Lower lobe of right lung (tissue), 2 donors: Measurements from ENCODE around the gene RHO. TPM values are rescaled to one million over a fixed set of nuclear protein-coding genes. Genes with fewer than 3 reads are reported as not detected.
"Not testable (repeated sequence)": the region's sequence is repeated elsewhere in the genome, so short reads cannot be mapped to it uniquely, and the experiment has no call there.

Source experiments
- ATAC-seq, 2 donors: fragments of 200-7000 bp; cut with Tn5 transposase; one replicate each; pipeline ENCODE4 v1.9.1; 2020 to 2022; ENCODE audit warnings: mild to moderate bottlenecking in 2 of 2, moderate library complexity in 2 of 2
- DNase-seq: peaks from one replicate; pipeline ENCODE4 v3.0.0-alpha.2; 2020
- H3K27ac ChIP-seq: fragments of 200-600 bp; one replicate; pipeline ENCODE4 v1.8.0; 2022
- H3K27me3 ChIP-seq: fragments of 200-600 bp; one replicate; pipeline ENCODE4 v1.8.0; 2022; ENCODE audit warnings: low read depth
- H3K36me3 ChIP-seq: fragments of 200-600 bp; one replicate; pipeline ENCODE4 v1.8.0; 2022; ENCODE audit warnings: mild to moderate bottlenecking
- H3K4me1 ChIP-seq: fragments of 200-600 bp; one replicate; pipeline ENCODE4 v1.8.0; 2022
- H3K4me3 ChIP-seq: fragments of 200-600 bp; one replicate; pipeline ENCODE4 v1.8.0; 2022; ENCODE audit warnings: mild to moderate bottlenecking
- H3K9me3 ChIP-seq: fragments of 200-600 bp; one replicate; pipeline ENCODE4 v1.8.0; 2022
- CTCF ChIP-seq: fragments of 200-600 bp; IDR thresholded peaks from one replicate; pipeline ENCODE4 v1.8.0; 2022; ENCODE audit warnings: antibody characterized with exemption, mild to moderate bottlenecking
- intact Hi-C: fragments of 100-400 bp; cut with DNase I; formaldehyde crosslinking; loops from one replicate; pipeline ENCODE4 v1.11.0; 2022
- total RNA-seq: library from RNA; stranded (reverse); fragmentation: NEBNext Ultra II Directional; extraction: Animal tissue kit (Norgen Biotek cat#: 25700); gene quantifications from one replicate; pipeline ENCODE4 v1.2.1, GENCODE V29; 2021
- donor health status: DM: no; HTN: yes; CAD: no; lungs with severe emphysema.

The RHO gene
- total RNA-seq, 1 donor from 2014 or later: not detected

- Histone ChIP-seq H3K27ac (no peak overlapping the region), H3K4me1 (peaks cover 30% of the 10 kb centered on the region), H3K4me3 (no peak overlapping the region), H3K9me3 (no peaks in the 10 kb centered on the region), H3K27me3 (no peaks in the 10 kb centered on the region), H3K36me3 (peaks cover 28% of the 10 kb centered on the region)
- intact Hi-C loops: no loop called here
- no peak for TF ChIP-seq CTCF
- ATAC-seq (no peak), DNase-seq (no peak)
Observed at GRCh38 chr3:129491794-129492193, 36.6 kb upstream of the RHO start.

DNA sequence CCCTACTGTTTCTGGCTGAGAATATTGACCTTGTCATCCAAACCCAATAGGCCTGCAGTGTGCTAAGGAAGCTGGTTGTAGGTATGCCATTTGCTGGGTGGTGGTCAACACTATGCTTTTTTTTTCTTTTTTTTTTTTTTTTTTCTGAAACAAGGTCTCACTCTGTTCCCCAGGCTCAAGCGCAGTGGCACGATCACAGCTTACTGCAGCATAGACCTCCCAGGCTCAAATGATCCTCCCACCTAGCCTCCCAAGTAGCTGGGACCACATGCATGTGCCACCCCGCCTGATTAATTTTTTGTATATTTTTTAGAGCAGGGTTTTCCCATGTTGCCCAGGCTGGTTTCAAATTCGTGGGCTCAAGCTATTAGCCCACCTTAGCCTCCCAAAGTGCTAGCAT, 35.7 kb upstream of the RHO start:
- Histone ChIP-seq H3K4me3 (no peak overlapping the region), H3K36me3 (peaks cover 28% of the 10 kb centered on the region), H3K4me1 (peaks cover 25% of the 10 kb centered on the region), H3K9me3 (no peaks in the 10 kb centered on the region), H3K27me3 (no peaks in the 10 kb centered on the region), H3K27ac (no peak overlapping the region)
- no peak for DNase-seq
- ATAC-seq: no peak
- intact Hi-C loops: no loop called here
- no peak for TF ChIP-seq CTCF

- TF ChIP-seq CTCF: no peak
- Histone ChIP-seq H3K9me3 (no peaks in the 10 kb centered on the region), H3K36me3 (peaks cover 28% of the 10 kb centered on the region), H3K27me3 (no peaks in the 10 kb centered on the region), H3K4me1 (peaks cover 29% of the 10 kb centered on the region), H3K27ac (no peak overlapping the region), H3K4me3 (no peak overlapping the region)
- intact Hi-C loops: no loop called here
- DNase-seq (no peak), ATAC-seq (no peak)
Observed at GRCh38 chr3:129493206-129493605, 35.2 kb upstream of the RHO start.

DNA sequence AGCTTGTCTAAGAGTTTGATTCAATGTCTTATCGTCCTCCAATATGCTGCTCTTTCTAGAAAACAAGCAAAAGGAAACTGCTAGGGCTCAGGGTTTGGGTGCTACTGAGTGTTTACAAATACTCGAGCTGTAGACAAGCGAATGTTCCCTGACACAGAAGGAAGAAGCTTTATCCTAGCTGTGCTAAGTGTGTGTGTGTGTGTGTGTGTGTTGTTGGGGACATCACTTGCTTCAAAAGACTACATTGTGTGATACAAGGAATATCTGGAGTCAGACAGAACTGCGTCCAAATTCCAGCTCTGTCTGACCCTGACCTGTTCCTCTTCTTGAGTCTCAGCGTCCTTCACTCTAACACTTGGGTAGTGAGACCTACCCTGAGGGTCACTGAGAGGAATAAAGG, 33.9 kb upstream of the RHO start:
- H3K27me3 ChIP-seq, H3K9me3 ChIP-seq, H3K4me3 ChIP-seq, intact Hi-C loops, DNase-seq, ATAC-seq: not testable (repeated sequence)
- peaks cover 37% of the 10 kb centered on the region for H3K4me1 ChIP-seq
- H3K36me3 ChIP-seq: peaks cover 28% of the 10 kb centered on the region
- H3K27ac ChIP-seq: peak overlapping the region; percentile 72

- Histone ChIP-seq H3K27ac (peak overlapping the region; percentile 72), H3K4me1 (peaks cover 44% of the 10 kb centered on the region), H3K36me3 (peaks cover 31% of the 10 kb centered on the region)
- intact Hi-C loops, ATAC-seq, H3K27me3 ChIP-seq, DNase-seq, H3K4me3 ChIP-seq, H3K9me3 ChIP-seq: not testable (repeated sequence)
Observed at GRCh38 chr3:129495006-129495639, 33.3 kb upstream of the RHO start.

GRCh38 chr3:129497876-129498275, 30.6 kb upstream of the RHO start:
- H3K4me1 ChIP-seq: peaks cover 49% of the 10 kb centered on the region
- DNase-seq, H3K9me3 ChIP-seq, H3K4me3 ChIP-seq, intact Hi-C loops, H3K27me3 ChIP-seq: not testable (repeated sequence)
- peaks cover 36% of the 10 kb centered on the region for H3K36me3 ChIP-seq
- peak overlapping the region; percentile 74 for H3K27ac ChIP-seq
- ATAC-seq: peak in 1 of 2 donors; percentile 5

DNA sequence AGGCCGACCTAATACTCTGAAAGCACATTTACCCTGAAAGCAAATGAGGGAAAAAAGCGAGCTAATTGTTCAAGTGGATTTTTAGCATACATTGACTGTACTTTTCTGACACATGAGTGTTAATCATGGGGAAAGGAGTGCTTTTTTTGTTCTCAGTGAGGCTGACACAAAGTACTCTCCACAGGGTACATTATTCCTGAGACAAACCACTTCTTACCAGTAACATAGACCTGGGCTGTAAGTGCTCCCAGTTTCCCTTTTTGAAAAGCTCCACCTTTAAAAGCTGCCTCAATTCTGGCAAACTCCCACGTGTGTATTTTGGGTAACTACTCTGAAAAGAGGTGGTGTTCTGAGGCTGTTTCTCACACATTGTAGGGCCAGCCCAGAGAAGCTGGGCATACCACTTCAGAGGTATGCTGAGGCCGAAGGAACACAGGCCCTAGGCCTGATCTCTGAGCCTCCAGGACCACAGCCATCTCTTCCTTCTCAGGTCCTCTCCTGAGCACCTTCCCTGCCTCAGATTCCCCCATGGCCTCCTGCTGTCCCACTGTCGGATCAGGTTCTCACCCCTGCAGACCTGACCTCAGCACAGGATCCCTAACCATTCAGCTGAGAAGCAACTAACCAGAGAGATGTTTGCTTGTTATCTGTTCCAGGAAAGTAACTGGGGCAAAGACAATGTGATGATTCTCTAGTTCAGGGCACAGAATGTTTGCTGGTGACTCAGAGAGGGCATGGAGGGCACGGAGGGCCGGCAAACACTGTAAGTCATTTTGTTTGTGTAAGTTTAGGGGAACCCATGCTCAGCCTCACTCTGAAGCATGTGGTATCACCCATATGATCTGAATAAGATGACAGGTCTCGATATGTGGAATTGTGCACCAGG, 29.6 kb upstream of the RHO start:
- H3K27me3 ChIP-seq, intact Hi-C loops, H3K4me3 ChIP-seq, DNase-seq, H3K9me3 ChIP-seq: not testable (repeated sequence)
- Histone ChIP-seq H3K36me3 (peaks cover 40% of the 10 kb centered on the region), H3K27ac (peak overlapping the region; percentile 74), H3K4me1 (peaks cover 43% of the 10 kb centered on the region)
- ATAC-seq: peak; percentile 29 to 71

DNA sequence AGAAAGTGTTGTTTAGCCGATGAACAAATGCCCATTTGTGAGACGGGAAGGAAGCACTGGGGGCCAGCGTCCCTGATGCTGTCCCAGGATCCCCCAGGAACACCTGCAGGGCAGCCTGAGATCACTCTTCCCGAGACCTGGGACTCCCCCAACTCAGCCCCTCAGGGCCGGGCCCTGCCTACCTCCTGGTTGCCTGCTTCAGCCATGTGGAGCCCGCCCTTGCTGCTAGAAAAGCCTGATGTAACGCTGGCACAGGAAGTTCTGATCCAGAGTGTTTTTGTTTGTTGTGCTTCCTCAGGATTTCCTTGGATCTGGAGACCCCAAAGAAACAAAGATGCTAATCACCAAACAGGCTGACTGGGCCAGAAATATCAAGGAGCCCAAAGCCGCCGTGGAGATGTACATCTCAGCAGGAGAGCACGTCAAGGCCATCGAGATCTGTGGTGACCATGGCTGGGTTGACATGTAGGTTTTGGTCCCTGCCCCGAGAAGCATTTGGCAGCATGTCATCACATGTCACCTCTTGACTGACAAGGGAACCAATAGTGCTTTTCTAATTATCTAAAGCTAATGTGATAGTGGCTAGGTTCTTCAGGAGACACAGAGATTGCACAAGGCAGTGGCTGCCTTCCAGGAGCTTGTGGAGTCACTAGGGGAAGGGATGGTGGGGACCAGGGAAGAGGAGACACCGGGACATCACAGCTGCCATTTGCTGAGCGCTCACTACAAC, 28.7 kb upstream of the RHO start:
- Histone ChIP-seq H3K27ac (peak overlapping the region; percentile 74), H3K4me1 (peaks cover 37% of the 10 kb centered on the region), H3K36me3 (peaks cover 47% of the 10 kb centered on the region)
- DNase-seq, H3K27me3 ChIP-seq, intact Hi-C loops, H3K9me3 ChIP-seq, H3K4me3 ChIP-seq, ATAC-seq: not testable (repeated sequence)
